OCI-LY7 (cell line): ENCODE measurements around the gene THOC7. TPM values are rescaled to one million over a fixed set of nuclear protein-coding genes. Genes with fewer than 3 reads are reported as not detected.

ENCODE experiments used
- BruUV-seq: library from RNA; stranded (reverse); fragments of 400-500 nt; replicated peaks from 2 replicates; lab custom pipeline; 2021; lab: Mats Ljungman, UMichigan
- CTCF ChIA-PET: fragments of 300-600 bp; sonication (Branson Sonifier 250); formaldehyde crosslinking; loops from one replicate; lab custom pipeline; 2022; ENCODE audit warnings: antibody characterized with exemption; ENCODE audit not compliant: unreplicated experiment; lab: Charles Lee
- POLR2A ChIA-PET: fragments of 300-600 bp; sonication (Branson Sonifier 250); formaldehyde crosslinking; loops from one replicate; lab custom pipeline; 2022; ENCODE audit warnings: antibody characterized with exemption; lab: Charles Lee
- DNase-seq: peaks from one replicate; pipeline ENCODE4 v3.0.0-alpha.2; 2015; ENCODE audit warnings: low spot score
- H2AFZ ChIP-seq: fragments of 200-600 bp; sonication (generic), shearing (Covaris generic); 2 replicates; pipeline ENCODE4 v1.6.1; 2014; ENCODE audit warnings: mild to moderate bottlenecking, antibody characterized with exemption, low read length, moderate library complexity
- H3K27ac ChIP-seq: fragments of 200-600 bp; sonication (generic); 2 replicates; pipeline ENCODE4 v1.5.1; 2014; ENCODE audit warnings: mixed run types, low read depth, mild to moderate bottlenecking, moderate library complexity, low read length, inconsistent platforms; ENCODE audit not compliant: poor library complexity, severe bottlenecking
- H3K36me3 ChIP-seq: fragments of 200-600 bp; sonication (generic); 2 replicates; pipeline ENCODE4 v1.6.1; 2014; ENCODE audit warnings: mild to moderate bottlenecking, antibody characterized with exemption, low read length, moderate library complexity, mixed read lengths; ENCODE audit not compliant: insufficient read depth
- H3K4me1 ChIP-seq: fragments of 200-600 bp; sonication (generic); 2 replicates; pipeline ENCODE4 v1.5.1; 2014; ENCODE audit warnings: mild to moderate bottlenecking, low read length; ENCODE audit not compliant: insufficient read depth, poor library complexity, severe bottlenecking
- H3K4me2 ChIP-seq: fragments of 200-600 bp; sonication (generic); 2 replicates; pipeline ENCODE4 v1.6.1; 2014; ENCODE audit warnings: mild to moderate bottlenecking, low read length
- H3K4me3 ChIP-seq: fragments of 200-600 bp; sonication (generic); 2 replicates; pipeline ENCODE4 v1.5.1; 2014; ENCODE audit warnings: mild to moderate bottlenecking, low read depth, low read length; ENCODE audit not compliant: poor library complexity, severe bottlenecking
- H3K79me2 ChIP-seq: fragments of 200-600 bp; sonication (generic); 2 replicates; pipeline ENCODE4 v1.6.1; 2016; ENCODE audit warnings: low read depth, mild to moderate bottlenecking, low read length, moderate library complexity, mixed read lengths; ENCODE audit not compliant: insufficient read depth
- H3K9me2 ChIP-seq: fragments of 200-600 bp; sonication (generic); 2 replicates; pipeline ENCODE4 v1.6.1; 2016; ENCODE audit warnings: mild to moderate bottlenecking, low read length, mixed read lengths; ENCODE audit not compliant: insufficient read depth
- H3K9me3 ChIP-seq: fragments of 200-600 bp; sonication (generic); 2 replicates; pipeline ENCODE4 v1.6.1; 2014; ENCODE audit warnings: mild to moderate bottlenecking, mixed run types, low read length, mixed read lengths
- H4K20me1 ChIP-seq: fragments of 200-600 bp; sonication (generic); 2 replicates; pipeline ENCODE4 v1.6.1; 2014; ENCODE audit warnings: mild to moderate bottlenecking, antibody characterized with exemption, low read length, moderate library complexity, mixed read lengths; ENCODE audit not compliant: insufficient read depth
- EZH2phosphoT487 ChIP-seq: fragments of 200-600 bp; sonication (generic); IDR thresholded peaks from 2 replicates; pipeline ENCODE4 v1.6.1; 2018; ENCODE audit warnings: low read depth, borderline replicate concordance, mild to moderate bottlenecking, mixed run types, antibody characterized with exemption, low read length, moderate library complexity, mixed read lengths
- intact Hi-C: fragments of 100-400 bp; cut with micrococcal nuclease; formaldehyde crosslinking; loops from one replicate; pipeline ENCODE4 v1.10.0; 2022; ENCODE audit not compliant: unreplicated experiment
- total RNA-seq, 2 experiments: library from RNA; depleted of rRNA in 1 of 2; stranded (reverse); fragments of >200 nt in 1 of 2; shearing (Covaris generic) in 1 of 2; gene quantifications; 2 replicates each; pipeline ENCODE4 v1.2.3, GENCODE V29; 2014 to 2022
- TF ChIP-seq, protein P1 (sequence below): fragments of 200-600 bp; sonication (generic); conservative IDR thresholded peaks from 2 replicates; pipeline ENCODE4 v1.5.1; 2014; ENCODE audit warnings: mild to moderate bottlenecking, antibody characterized with exemption, low read length, moderate library complexity, mixed read lengths

Gene THOC7
- total RNA-seq, 2 experiments from 2014 or later, result 62.2 to 103 TPM

DNA sequence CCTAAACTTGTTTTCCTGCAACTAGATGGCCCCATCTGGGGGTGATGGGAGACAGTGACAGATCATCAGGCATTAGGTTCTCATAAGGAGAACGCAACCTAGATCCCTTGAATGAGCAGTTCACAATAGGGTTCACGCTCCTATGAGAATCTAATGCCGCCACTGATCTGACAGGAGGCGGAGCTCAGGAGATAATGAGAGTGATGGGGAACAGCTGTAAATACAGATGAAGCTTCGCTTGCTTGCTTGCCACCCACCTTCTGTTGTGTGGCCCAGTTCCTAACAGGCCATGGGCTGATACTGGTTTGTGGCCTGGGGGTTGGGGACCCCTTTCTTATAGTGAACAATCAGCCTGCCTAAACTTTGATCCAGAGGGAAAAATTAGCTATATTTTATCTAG, 59.7 kb downstream of the THOC7 start:
- no peak overlapping the region for H3K27ac ChIP-seq
- no peaks in the 10 kb centered on the region for H4K20me1 ChIP-seq
- no peak overlapping the region for H3K4me3 ChIP-seq
- no peaks in the 10 kb centered on the region for H3K36me3 ChIP-seq
- H3K9me3 ChIP-seq, result no peaks in the 10 kb centered on the region
- no peak overlapping the region for H3K4me2 ChIP-seq
- intact Hi-C loops, result no loop called here
- no peak overlapping the region for H2AFZ ChIP-seq
- BruUV-seq, result no TSS peak
- TF ChIP-seq, protein P1, sequence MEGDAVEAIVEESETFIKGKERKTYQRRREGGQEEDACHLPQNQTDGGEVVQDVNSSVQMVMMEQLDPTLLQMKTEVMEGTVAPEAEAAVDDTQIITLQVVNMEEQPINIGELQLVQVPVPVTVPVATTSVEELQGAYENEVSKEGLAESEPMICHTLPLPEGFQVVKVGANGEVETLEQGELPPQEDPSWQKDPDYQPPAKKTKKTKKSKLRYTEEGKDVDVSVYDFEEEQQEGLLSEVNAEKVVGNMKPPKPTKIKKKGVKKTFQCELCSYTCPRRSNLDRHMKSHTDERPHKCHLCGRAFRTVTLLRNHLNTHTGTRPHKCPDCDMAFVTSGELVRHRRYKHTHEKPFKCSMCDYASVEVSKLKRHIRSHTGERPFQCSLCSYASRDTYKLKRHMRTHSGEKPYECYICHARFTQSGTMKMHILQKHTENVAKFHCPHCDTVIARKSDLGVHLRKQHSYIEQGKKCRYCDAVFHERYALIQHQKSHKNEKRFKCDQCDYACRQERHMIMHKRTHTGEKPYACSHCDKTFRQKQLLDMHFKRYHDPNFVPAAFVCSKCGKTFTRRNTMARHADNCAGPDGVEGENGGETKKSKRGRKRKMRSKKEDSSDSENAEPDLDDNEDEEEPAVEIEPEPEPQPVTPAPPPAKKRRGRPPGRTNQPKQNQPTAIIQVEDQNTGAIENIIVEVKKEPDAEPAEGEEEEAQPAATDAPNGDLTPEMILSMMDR, result no peak
- no peak for TF ChIP-seq EZH2phosphoT487
- POLR2A ChIA-PET, result no interaction called here
- H3K9me2 ChIP-seq, result no peaks in the 10 kb centered on the region
- CTCF ChIA-PET, result no interaction called here
- no peak for DNase-seq
- no peaks in the 10 kb centered on the region for H3K79me2 ChIP-seq
- H3K4me1 ChIP-seq, result no peaks in the 10 kb centered on the region

DNA sequence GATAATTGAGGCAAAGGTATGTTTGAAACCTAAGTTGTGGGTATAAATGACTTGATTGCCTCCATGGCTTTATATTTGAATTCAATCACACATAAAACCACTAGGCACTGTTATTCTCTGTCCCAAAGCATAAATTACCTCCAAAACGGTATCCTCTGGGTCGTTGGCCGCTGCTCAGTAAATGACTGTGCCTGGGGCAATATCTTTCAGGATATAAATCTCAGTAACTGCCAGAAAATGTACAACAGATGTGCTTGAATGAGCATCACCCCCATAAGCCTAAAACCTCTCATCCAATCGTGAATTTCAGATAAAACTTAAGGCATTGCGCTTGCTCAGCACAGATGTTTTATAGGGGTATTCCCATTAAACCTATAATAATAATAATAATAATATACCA, 63.5 kb downstream of the THOC7 start:
- no peak overlapping the region for H3K27ac ChIP-seq
- no peak overlapping the region for H3K4me2 ChIP-seq
- BruUV-seq, result no TSS peak
- H3K9me3 ChIP-seq, result no peaks in the 10 kb centered on the region
- DNase-seq, result no peak
- no peaks in the 10 kb centered on the region for H4K20me1 ChIP-seq
- ChIA-PET POLR2A (no interaction called here), CTCF (no interaction called here)
- H3K4me3 ChIP-seq, result no peak overlapping the region
- no peaks in the 10 kb centered on the region for H3K4me1 ChIP-seq
- H3K9me2 ChIP-seq, result no peaks in the 10 kb centered on the region
- no peaks in the 10 kb centered on the region for H3K36me3 ChIP-seq
- intact Hi-C loops, result no loop called here
- no peak overlapping the region for H2AFZ ChIP-seq
- TF ChIP-seq, protein P1, result no peak
- no peak for TF ChIP-seq EZH2phosphoT487
- no peaks in the 10 kb centered on the region for H3K79me2 ChIP-seq

DNA sequence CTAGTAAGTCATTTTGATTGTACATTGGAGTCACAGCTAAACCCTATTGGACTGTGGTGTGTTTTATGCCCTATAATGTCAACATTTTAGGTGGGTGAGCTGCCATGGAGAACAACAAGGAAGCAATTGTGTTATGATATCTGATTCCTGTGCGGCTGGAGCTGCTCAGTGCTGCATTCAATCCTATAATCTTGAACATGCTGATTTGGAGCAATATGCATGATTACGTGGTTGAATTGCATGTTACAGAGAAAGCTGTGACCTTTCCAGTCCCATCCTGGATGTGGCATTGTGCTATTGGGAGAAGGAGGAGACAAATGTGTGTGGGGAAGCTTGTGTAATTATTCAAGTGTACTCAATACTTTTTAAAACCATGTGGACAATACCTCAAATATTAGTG, 64.7 kb downstream of the THOC7 start:
- POLR2A ChIA-PET, result no interaction called here
- H3K36me3 ChIP-seq, result no peaks in the 10 kb centered on the region
- H3K9me2 ChIP-seq, result no peaks in the 10 kb centered on the region
- H3K4me2 ChIP-seq, result no peak overlapping the region
- no peaks in the 10 kb centered on the region for H3K9me3 ChIP-seq
- DNase-seq, result no peak
- intact Hi-C loops, result no loop called here
- no peaks in the 10 kb centered on the region for H4K20me1 ChIP-seq
- no peaks in the 10 kb centered on the region for H3K4me1 ChIP-seq
- CTCF ChIA-PET, result no interaction called here
- no peak overlapping the region for H3K4me3 ChIP-seq
- no peaks in the 10 kb centered on the region for H3K79me2 ChIP-seq
- no peak overlapping the region for H3K27ac ChIP-seq
- BruUV-seq, result no TSS peak
- no peak overlapping the region for H2AFZ ChIP-seq
- no peak for TF ChIP-seq EZH2phosphoT487
- TF ChIP-seq, protein P1, result no peak
